Measurements from ENCODE around the gene RSPH3. TPM values are rescaled to one million over a fixed set of nuclear protein-coding genes. Genes with fewer than 3 reads are reported as not detected.

Gene RSPH3
- total and polyA plus RNA-seq, 4 donors: 8.5 to 13.0 (median 9.4) TPM

Small RNA genes within 50 kb of the gene (small RNA-seq; reads per million reads assigned to genes)
- not detected for gene RNU6-293P (ENCODE audit: low replicate concordance)

Other genes starting within 250 kb of the RSPH3 start
- gene EZR, start 180.8 kb downstream of the RSPH3 start, total RNA-seq: 100 to 1,000 TPM; 114 to 163 TPM
- 100 to 1,000 TPM; 191 to 244 TPM for gene EZR, start 180.8 kb downstream of the RSPH3 start, polyA plus RNA-seq (ENCODE audit: insufficient read length in 2 of 2)
- 1 to 10 TPM; 3.3 to 7.7 TPM for gene TAGAP, start 44.8 kb upstream of the RSPH3 start, total RNA-seq
- gene TAGAP, start 44.8 kb upstream of the RSPH3 start, polyA plus RNA-seq (ENCODE audit: insufficient read length in 2 of 2): 1 to 10 TPM; 3.1 to 4.1 TPM
- gene FNDC1, start 169.2 kb upstream of the RSPH3 start, total RNA-seq: 10 to 100 TPM; 29.2 to 49.0 TPM
- 10 to 100 TPM; 10.7 to 25.1 TPM for gene FNDC1, start 169.2 kb upstream of the RSPH3 start, polyA plus RNA-seq (ENCODE audit: insufficient read length in 2 of 2)